Gastrocnemius medialis (tissue), 4 donors: Measurements from ENCODE around the gene ROPN1L.

Experiments used
- POLR2A ChIP-seq, 2 donors: fragments of 450-650 bp; IDR thresholded peaks; one replicate each; pipeline ENCODE4 v1.6.1; 2017; ENCODE audit warnings: antibody characterized with exemption in 2 of 2, mild to moderate bottlenecking in 2 of 2, moderate library complexity in 2 of 2
- TF ChIP-seq, protein P1 (sequence below), 5 experiments: fragments of 450-650 bp in 3 of 5; fragments of 200-600 bp in 2 of 5; sonication (generic) in 2 of 5; IDR thresholded peaks in 4 of 5; conservative IDR thresholded peaks in 1 of 5; 1 replicate in 4 of 5; 2 replicates in 1 of 5; pipeline ENCODE4 v1.5.1; 2016 to 2019; ENCODE audit warnings: antibody characterized with exemption in 5 of 5, mild to moderate bottlenecking in 3 of 5, moderate library complexity in 3 of 5

DNA sequence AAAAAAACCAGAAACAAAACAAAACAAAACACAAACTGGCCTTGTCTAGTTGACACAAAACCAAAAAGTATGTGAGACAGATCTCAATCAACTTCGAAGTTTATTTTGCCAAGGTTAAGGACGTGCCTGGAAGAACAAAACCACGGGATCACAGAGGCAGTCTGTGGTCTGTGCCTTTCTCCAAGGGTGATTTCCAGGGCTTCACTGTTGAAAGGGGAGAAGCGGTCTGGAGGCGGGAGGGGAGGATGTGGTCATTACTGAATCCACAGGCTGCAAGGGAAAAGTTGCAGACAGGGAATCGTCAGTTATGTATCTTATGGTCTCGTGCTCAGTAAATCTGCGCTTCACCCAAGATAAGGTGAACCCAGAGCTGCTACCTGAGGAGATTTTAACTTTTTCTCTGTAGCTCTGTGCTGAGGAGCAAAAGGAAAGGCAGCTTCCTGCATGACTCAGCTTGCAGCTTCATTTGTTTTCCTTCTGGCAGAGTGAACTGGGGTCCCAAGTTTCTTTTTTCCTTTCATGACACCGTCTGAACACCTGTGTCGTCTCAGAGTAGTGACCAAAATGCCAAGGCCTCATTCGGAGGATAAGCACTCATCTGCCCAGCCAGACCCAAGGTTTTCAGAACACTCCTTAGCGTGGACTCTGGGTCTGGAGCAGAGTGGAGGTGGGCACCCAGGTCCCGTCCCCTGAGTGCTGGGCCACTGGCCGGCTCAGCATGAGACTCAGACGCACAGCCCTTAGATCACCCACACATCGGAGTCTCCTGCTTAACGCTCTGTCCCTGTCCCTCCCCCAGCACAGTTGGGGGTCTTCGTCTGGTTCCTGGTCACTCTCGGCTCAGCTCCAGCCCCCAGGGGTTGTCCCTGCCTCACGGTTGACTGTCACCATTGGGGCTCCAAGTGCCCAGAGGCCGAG, 25.9 kb downstream of the ROPN1L start:
- TF ChIP-seq, protein P1, sequence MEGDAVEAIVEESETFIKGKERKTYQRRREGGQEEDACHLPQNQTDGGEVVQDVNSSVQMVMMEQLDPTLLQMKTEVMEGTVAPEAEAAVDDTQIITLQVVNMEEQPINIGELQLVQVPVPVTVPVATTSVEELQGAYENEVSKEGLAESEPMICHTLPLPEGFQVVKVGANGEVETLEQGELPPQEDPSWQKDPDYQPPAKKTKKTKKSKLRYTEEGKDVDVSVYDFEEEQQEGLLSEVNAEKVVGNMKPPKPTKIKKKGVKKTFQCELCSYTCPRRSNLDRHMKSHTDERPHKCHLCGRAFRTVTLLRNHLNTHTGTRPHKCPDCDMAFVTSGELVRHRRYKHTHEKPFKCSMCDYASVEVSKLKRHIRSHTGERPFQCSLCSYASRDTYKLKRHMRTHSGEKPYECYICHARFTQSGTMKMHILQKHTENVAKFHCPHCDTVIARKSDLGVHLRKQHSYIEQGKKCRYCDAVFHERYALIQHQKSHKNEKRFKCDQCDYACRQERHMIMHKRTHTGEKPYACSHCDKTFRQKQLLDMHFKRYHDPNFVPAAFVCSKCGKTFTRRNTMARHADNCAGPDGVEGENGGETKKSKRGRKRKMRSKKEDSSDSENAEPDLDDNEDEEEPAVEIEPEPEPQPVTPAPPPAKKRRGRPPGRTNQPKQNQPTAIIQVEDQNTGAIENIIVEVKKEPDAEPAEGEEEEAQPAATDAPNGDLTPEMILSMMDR (IDR thresholded peaks at IDR 0.05 in 4 of 5, conservative IDR thresholded peaks at IDR 0.05 in 1 of 5): no peak
- no peak for TF ChIP-seq POLR2A (IDR thresholded peaks at IDR 0.05)
